SU-DHL-6 (cell line): Measurements from ENCODE around the gene COQ9.

ENCODE experiments used
- H2AFZ ChIP-seq: fragments of 200-600 bp; sonication (generic); 2 replicates; pipeline ENCODE4 v1.6.1; 2014; ENCODE audit warnings: low read depth, mild to moderate bottlenecking, moderate library complexity, mixed read lengths, antibody characterized with exemption, low read length; ENCODE audit not compliant: severe bottlenecking
- H3F3A ChIP-seq: fragments of 200-600 bp; shearing (Covaris generic); 2 replicates; pipeline ENCODE4 v1.6.0; 2016; ENCODE audit warnings: antibody characterized with exemption, mild to moderate bottlenecking; ENCODE audit not compliant: insufficient read depth
- H3K27ac ChIP-seq: fragments of 200-600 bp; sonication (generic); 2 replicates; pipeline ENCODE4 v1.5.1; 2016; ENCODE audit warnings: low read depth, mild to moderate bottlenecking, low read length, moderate library complexity, mixed read lengths
- H3K27me3 ChIP-seq: fragments of 200-600 bp; sonication (generic), shearing (Covaris generic); 2 replicates; pipeline ENCODE4 v1.6.0; 2014; ENCODE audit warnings: mild to moderate bottlenecking, low read length
- H3K36me3 ChIP-seq: fragments of 200-600 bp; sonication (generic); 2 replicates; pipeline ENCODE4 v1.6.1; 2014; ENCODE audit warnings: mild to moderate bottlenecking, low read length, mixed read lengths
- H3K4me2 ChIP-seq: fragments of 300-600, 200-600 bp; shearing (Covaris generic), sonication (generic); 2 replicates; pipeline ENCODE4 v1.6.0; 2014; ENCODE audit warnings: low read length, low read depth, mild to moderate bottlenecking; ENCODE audit not compliant: poor library complexity, severe bottlenecking
- H3K4me3 ChIP-seq: fragments of 200-600 bp; sonication (generic); 2 replicates; pipeline ENCODE4 v1.5.1; 2014; ENCODE audit warnings: antibody characterized with exemption, low read length, mild to moderate bottlenecking, mixed read lengths; ENCODE audit not compliant: insufficient read depth, poor library complexity, severe bottlenecking
- H3K79me2 ChIP-seq: fragments of 200-600 bp; sonication (generic); 2 replicates; pipeline ENCODE4 v1.6.1; 2014; ENCODE audit warnings: mild to moderate bottlenecking, low read length, moderate library complexity; ENCODE audit not compliant: insufficient read depth
- H3K9ac ChIP-seq: fragments of 200-600 bp; sonication (generic); 2 replicates; pipeline ENCODE4 v1.7.0; 2014; ENCODE audit warnings: mild to moderate bottlenecking, low read length
- H3K9me2 ChIP-seq: fragments of 200-600 bp; sonication (generic); replicated peaks from 2 replicates; pipeline ENCODE4 v1.6.1; 2014; ENCODE audit warnings: low read length; ENCODE audit not compliant: insufficient read depth
- H3K9me3 ChIP-seq: fragments of 200-600 bp; sonication (generic); 2 replicates; pipeline ENCODE4 v1.6.1; 2014; ENCODE audit warnings: low read length, mixed read lengths; ENCODE audit not compliant: insufficient read depth
- H4K20me1 ChIP-seq: fragments of 200-600 bp; sonication (generic); 2 replicates; pipeline ENCODE4 v1.6.1; 2014; ENCODE audit warnings: low read depth, mild to moderate bottlenecking, antibody characterized with exemption, low read length, moderate library complexity, mixed read lengths
- EZH2phosphoT487 ChIP-seq: fragments of 200-600 bp; sonication (generic), shearing (Covaris generic); conservative IDR thresholded peaks from 2 replicates; pipeline ENCODE4 v1.6.1; 2018; ENCODE audit warnings: mild to moderate bottlenecking, antibody characterized with exemption, low read length, moderate library complexity, mixed read lengths
- TF ChIP-seq, protein P1 (sequence below): fragments of 200-600 bp; sonication (generic); IDR thresholded peaks from one replicate; pipeline ENCODE4 v1.5.1; 2017; ENCODE audit warnings: antibody characterized with exemption, mild to moderate bottlenecking, low read length, moderate library complexity; ENCODE audit not compliant: insufficient read depth, poor library complexity, severe bottlenecking

Gene COQ9

DNA sequence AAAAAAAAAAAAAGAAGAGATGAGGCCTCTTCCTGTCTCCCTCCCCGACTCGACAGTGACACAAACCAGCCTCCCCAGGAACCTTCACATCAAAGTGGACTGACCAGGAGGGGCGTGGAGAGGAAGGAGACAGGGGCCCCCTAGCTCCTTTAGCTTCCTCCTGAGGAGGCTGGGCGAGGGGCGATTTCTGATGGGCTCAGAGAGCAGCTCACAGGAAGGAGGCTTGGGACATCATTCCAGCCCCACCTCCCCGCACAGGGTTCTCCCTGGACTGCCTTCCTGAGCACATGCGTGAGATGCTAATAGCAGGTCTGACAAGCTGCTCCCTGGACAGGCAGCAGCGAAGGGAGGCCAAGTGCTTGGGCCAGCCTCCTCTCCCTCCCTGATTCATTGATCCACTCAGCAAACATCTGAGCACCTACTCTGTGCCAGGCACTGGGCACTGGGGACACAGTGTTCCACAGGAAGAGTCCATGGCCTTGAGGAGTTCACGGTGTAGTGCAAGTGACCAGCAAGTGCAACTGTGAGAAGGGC is 53.4 kb downstream of the COQ9 start:
- Histone ChIP-seq H3K9me3 (no peaks in the 10 kb centered on the region), H4K20me1 (no peaks in the 10 kb centered on the region), H3K27ac (no peak overlapping the region), H3K9ac (no peak overlapping the region), H3K9me2 (no peaks in the 10 kb centered on the region), H3F3A (no peaks in the 10 kb centered on the region), H3K36me3 (no peaks in the 10 kb centered on the region), H3K27me3 (no peaks in the 10 kb centered on the region), H3K4me2 (no peak overlapping the region), H3K4me3 (no peak overlapping the region), H2AFZ (no peak overlapping the region), H3K79me2 (no peaks in the 10 kb centered on the region)
- TF ChIP-seq, protein P1, sequence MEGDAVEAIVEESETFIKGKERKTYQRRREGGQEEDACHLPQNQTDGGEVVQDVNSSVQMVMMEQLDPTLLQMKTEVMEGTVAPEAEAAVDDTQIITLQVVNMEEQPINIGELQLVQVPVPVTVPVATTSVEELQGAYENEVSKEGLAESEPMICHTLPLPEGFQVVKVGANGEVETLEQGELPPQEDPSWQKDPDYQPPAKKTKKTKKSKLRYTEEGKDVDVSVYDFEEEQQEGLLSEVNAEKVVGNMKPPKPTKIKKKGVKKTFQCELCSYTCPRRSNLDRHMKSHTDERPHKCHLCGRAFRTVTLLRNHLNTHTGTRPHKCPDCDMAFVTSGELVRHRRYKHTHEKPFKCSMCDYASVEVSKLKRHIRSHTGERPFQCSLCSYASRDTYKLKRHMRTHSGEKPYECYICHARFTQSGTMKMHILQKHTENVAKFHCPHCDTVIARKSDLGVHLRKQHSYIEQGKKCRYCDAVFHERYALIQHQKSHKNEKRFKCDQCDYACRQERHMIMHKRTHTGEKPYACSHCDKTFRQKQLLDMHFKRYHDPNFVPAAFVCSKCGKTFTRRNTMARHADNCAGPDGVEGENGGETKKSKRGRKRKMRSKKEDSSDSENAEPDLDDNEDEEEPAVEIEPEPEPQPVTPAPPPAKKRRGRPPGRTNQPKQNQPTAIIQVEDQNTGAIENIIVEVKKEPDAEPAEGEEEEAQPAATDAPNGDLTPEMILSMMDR: no peak
- TF ChIP-seq EZH2phosphoT487: no peak

DNA sequence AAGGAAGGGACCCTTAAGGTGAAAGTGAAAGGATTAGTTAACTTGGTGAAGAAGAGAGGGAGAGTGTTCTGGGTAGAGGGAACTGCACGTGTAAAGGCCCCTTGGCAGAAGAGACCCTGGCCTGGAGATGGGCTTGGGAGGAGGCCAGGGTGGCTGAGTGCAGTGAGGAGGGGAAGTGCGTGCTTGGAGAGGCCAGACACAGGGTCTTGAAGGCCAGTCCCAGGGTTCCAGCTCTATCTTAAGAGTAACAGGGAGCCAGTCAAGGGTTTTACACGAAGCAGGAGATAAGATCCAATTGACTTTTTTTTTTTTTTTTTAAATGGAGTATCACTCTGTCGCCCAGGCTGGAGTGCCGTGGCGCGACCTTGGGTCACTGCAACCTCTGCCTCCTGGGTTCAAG is 54.2 kb downstream of the COQ9 start:
- H3K27ac ChIP-seq: no peak overlapping the region
- no peak overlapping the region for H2AFZ ChIP-seq
- no peaks in the 10 kb centered on the region for H3K79me2 ChIP-seq
- no peak overlapping the region for H3K4me3 ChIP-seq
- no peaks in the 10 kb centered on the region for H4K20me1 ChIP-seq
- no peaks in the 10 kb centered on the region for H3K36me3 ChIP-seq
- no peaks in the 10 kb centered on the region for H3K9me3 ChIP-seq
- H3K9me2 ChIP-seq: no peaks in the 10 kb centered on the region
- no peak for TF ChIP-seq EZH2phosphoT487
- TF ChIP-seq, protein P1: no peak
- no peak overlapping the region for H3K4me2 ChIP-seq
- H3K9ac ChIP-seq: no peak overlapping the region
- H3K27me3 ChIP-seq: no peaks in the 10 kb centered on the region
- H3F3A ChIP-seq: no peaks in the 10 kb centered on the region

DNA sequence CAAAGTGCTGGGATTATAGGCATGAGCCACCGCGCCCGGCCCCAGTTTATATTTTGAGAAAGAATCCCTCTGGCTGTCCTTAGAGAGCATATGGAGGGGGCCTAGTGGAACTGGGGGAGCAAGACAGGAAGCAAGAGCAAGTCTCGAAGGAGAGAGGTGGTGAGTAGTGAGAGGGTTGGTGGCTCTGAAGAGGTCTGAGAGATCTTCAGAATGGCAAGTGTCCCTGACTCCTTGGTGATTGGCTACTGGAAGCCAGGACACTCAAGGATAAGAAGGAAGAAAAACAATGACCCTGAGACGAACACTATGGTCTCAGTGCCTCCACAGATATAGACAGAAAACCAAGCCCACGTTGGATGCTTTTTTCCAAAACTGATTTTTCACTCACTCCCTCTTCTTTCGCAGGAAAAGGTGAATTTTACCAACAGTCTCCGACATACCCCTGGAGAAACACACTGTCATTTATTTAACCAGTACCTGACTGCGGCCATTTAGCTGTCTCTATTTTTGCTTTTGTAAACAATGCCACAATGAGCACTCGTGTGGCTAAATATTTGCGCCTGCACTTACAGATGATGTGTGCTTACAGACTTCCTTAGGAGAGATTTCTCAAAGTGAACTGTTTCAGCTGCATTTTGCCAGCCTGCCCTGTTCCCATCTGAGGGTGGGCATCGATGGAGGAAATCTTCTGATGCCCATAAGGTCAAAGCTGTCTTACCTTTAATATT is 54.9 kb downstream of the COQ9 start:
- H4K20me1 ChIP-seq: no peaks in the 10 kb centered on the region
- H3F3A ChIP-seq: no peaks in the 10 kb centered on the region
- no peak for TF ChIP-seq EZH2phosphoT487
- TF ChIP-seq, protein P1: no peak
- no peak overlapping the region for H3K4me3 ChIP-seq
- H2AFZ ChIP-seq: no peak overlapping the region
- H3K36me3 ChIP-seq: no peaks in the 10 kb centered on the region
- no peak overlapping the region for H3K27ac ChIP-seq
- no peaks in the 10 kb centered on the region for H3K27me3 ChIP-seq
- H3K9ac ChIP-seq: no peak overlapping the region
- no peak overlapping the region for H3K4me2 ChIP-seq
- H3K9me2 ChIP-seq: no peaks in the 10 kb centered on the region
- no peaks in the 10 kb centered on the region for H3K9me3 ChIP-seq
- H3K79me2 ChIP-seq: no peaks in the 10 kb centered on the region
